DMS79 treated with DMSO at 0.1 percent for 48 hours (cell line): Measurements from ENCODE around the gene CCDC80.

ENCODE experiments used
- DNase-seq: peaks from one replicate; lab custom pipeline; 2025; lab: John Stamatoyannopoulos, UW

The CCDC80 gene

DNA sequence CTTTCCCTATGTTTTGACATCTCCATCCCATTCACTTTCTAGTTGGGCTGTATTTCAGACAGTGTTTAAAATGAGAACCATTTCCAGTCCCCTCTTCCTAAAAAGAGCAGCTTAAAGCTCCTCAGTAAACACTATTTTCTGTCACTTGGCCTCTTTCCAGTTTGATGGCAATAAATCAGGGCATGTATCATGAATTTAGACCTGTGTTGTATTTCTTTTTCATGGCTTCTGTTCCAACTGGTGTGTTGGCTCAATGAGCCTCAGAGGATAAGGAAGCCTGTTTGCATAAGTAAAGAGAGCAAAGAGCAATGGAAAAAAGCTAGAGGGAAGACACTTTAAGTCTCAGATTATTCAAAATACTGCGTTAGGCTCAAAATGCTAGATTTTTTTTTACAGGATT, 7.2 kb downstream of the CCDC80 start:
- DNase-seq, result no peak

DNA sequence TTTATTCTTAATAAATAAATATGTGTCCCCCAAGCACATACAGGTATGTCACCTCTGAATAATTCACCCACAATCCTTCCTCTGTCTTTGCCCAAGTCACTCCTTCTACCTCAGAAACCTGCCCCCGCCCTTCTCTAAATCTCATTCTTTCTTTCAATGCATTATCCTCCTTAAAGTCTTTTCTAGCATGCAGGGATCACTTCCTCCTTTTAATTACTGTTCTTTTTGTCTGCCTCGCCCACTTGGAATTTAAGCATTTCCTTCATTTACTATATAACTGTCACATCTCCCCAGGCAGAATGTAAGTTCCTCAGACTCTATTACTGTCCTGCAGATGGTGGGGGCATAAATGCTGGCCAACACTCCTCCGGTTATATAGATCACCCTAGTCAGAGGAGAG, 7.8 kb downstream of the CCDC80 start:
- no peak for DNase-seq

DNA sequence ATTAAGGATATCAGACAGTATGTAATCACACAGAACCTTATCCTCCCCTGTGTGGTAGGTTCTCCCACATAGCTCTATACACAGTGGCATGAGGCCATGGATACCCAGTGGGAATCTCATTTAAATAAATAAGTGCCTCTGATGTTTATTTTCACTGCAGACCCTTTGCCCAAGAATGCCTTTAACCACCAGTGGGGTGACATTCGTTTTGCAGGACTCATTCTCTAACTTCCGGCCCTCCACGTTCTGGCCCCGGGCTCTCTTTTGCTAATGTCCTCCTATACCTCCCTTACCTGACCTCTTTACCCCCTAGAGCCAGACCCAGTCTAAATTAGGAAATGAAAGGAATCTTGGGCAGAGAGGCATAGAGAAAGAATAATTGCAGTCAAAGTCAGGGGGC, 8.3 kb downstream of the CCDC80 start:
- DNase-seq, result no peak

GRCh38 chr3:112631257-112631656, 9.7 kb downstream of the CCDC80 start:
- DNase-seq, result no peak

GRCh38 chr3:112629425-112629824, 11.5 kb downstream of the CCDC80 start:
- DNase-seq, result no peak

DNA sequence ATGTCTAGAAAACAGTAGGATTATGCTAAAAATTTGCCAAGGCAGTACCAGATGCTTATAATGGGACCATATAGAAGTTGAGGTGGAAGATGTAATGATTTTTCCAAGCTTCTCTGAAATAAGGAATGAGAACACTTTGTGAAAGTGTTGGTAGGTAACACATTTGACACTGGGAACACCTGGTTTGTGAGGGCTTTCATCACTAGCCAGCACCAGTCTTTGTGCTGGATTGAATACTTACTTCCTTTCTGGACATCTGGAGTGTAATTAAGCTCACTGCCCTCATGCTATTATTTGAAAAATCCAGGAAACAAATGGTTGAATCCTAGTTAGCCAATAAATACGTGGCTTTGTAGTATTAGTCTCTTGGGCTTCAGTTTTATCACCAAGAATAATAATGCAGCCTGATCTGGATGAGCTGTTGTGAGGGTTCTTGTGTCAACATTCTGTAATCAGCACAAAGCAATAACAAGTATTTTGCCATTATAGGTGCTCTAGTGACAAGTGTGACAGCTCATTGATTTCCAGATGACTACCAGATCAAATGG, 12.9 kb downstream of the CCDC80 start:
- DNase-seq, result no peak

DNA sequence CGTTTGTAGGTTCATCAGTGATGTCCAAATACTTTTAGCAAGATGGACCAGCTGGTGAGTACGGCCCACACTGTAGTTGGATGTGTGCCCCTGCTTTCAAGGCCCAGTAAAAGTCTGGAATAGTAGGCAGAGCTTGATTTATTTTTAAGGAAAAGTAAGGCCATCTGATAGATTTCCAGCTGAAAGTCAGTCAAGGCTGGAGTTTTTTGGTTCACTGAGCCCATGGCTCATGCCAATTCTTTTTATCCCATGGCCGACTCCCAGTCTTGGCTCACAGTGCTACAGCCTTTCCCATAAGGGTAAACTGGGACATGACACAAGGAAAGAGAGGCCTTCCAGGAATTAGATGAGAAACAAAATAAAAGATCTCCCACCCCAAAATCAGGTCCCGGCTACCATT, 13.5 kb downstream of the CCDC80 start:
- DNase-seq, result no peak

- no peak for DNase-seq
Observed at GRCh38 chr3:112623717-112624116, 17.2 kb downstream of the CCDC80 start.

GRCh38 chr3:112623213-112623612, 17.7 kb downstream of the CCDC80 start:
- DNase-seq, result no peak

DNA sequence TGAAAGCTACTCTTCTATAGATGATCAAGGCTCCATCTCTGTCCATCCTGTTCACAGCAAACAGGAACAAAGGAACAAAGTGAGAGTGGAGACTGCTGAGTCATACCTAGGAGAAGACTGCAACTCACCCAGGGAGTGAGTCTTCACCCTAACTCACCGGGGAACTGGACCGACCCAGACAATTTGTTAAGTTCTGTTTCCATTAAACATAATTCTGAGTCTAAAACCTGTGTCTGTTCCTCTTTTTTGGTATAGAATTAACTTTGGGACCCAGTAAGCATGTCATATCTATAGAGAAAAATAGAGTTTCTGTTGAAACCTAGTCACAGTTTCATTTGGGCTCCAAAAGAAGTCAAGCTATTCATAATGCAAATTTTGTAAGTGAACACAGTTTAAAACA, 21.6 kb downstream of the CCDC80 start:
- DNase-seq, result no peak

GRCh38 chr3:112617285-112617684, 23.7 kb downstream of the CCDC80 start:
- DNase-seq, result no peak

GRCh38 chr3:112615989-112616731, 24.8 kb downstream of the CCDC80 start:
- DNase-seq, result no peak

DNA sequence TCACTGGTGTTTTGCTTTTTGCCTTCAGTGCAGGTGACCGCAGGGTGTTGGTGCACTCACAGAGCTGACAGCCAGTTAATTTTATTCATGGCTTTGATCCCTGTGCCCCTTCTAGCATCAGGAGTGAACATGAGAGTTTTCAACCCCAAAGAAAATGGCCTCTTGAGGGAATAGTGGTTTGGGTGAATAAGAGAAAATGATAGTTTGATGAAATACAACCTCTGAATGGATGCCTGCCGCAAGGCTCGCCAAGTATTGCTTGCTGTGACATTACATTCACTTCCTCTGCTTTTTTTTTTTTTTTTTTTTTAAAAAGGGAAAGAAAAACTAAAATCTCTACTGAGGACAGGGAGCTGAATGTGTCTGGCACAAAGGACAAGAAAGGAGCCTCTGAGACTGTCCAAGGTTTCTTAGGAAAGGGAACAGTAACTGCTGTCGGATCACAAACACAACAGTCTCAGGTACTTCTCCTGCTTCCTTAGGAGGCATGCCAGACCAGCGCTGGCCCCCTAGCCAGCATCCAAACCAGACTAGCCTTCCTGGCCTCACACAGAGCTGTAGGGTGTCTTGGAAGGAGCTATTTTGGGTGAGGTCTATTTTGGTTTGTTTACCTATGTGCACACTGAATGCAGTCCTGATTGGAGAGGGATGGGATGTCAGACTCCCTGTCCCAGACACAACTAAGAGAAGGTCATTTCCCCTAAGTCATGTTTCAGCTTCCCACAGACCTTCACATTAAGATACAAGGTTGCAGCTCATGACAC, 29.0 kb downstream of the CCDC80 start:
- DNase-seq, result no peak

- no peak for DNase-seq
Observed at GRCh38 chr3:112610121-112610520, 30.8 kb downstream of the CCDC80 start.

GRCh38 chr3:112607863-112608262, 33.1 kb downstream of the CCDC80 start:
- DNase-seq, result no peak

DNA sequence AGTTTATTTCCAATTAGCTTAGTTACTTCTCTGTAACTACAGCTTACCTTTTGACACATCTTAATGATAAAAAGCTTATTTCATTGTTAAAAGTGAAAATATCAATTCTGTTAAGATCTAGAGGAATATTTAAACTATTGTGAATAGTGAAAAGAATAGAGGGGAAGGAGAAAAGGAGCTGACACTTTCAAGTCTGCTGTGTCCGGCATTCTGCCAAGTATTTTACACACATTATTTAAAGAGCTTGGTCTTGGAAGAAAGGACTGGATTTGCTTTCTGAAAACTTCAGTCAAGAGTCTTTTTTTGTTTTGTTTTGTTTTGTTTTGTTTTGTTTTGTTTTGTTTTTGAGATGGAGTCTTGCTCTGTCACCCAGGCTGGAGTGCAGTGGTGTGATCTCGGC, 34.8 kb downstream of the CCDC80 start:
- no peak for DNase-seq

GRCh38 chr3:112605285-112605684, 35.7 kb downstream of the CCDC80 start:
- no peak for DNase-seq

DNA sequence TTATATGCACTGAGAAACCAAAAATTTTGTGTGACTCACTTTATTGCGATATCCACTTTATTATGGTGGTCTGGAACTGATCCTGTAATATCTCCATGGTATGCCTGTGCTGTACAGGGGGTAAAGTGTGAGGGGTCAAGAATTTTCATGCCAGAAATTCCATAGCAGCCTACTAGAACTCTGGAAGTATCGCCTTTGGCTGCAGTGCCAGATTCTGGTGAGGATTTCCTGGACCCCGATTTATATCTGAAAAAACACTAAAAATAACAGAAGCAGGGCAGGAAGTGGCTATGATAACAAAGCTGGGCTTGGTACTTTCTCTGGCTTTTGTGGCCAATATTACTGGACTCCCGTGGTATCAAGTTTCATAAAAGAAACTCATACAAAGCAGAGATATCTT, 36.4 kb downstream of the CCDC80 start:
- DNase-seq, result no peak

DNA sequence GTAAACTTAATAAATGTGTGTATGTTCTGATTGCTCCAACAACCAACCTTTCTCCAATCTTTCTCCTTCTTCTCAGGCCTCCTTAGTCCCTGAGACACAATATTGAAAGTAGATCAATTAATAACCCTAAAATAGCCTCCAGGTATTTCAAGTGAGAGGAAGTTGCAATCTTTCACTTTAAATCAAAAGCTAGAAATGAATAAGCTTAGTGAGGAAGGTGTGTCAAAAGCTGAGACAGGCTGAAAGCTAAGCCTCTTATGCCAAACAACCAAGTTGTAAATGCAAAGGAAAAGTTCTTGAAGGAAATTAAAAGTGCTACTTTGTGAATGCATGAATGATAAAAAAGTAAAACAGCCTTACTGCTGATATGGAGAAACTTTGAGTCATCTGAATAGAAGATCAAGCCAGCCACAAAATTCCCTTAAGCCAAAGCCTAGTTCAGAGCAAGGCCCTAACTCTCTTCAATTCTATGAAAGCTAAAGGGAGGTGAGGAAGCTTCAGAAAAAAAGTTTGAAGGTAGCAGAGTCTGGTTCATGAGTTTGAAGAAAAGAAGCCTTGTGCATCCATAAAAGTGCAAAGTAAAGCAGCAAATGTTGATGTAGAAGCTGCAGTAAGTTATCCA, 38.6 kb downstream of the CCDC80 start:
- no peak for DNase-seq

- DNase-seq, result no peak
Observed at GRCh38 chr3:112598731-112599130, 42.2 kb downstream of the CCDC80 start.

GRCh38 chr3:112597945-112598344, 43.0 kb downstream of the CCDC80 start:
- DNase-seq, result no peak

DNA sequence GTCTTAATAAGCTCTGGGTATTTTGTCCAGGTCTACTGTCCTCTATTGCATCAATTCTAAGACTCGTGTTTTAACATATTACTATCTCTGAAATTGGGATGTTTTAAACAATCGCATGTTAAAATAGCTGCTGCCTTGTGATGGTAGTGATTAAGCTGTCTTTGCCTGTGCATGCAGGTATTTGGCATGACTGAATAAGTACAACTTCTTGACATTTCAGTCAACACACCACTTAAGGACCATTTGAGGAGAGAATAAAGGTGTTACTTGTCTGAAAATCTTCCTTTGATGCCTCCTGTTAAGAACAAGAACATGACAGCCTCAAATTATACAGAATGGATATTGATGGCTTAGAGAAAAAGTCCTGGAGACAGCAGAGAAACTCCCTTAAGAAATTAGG, 46.1 kb downstream of the CCDC80 start:
- no peak for DNase-seq

GRCh38 chr3:112593258-112593657, 47.7 kb downstream of the CCDC80 start:
- no peak for DNase-seq
